LNCaP clone FGC (cell line): ENCODE data around the gene SMAD7.

Experiments used
- DNase-seq: peaks from one replicate; pipeline ENCODE4 v3.0.0-alpha.2; 2011; ENCODE audit warnings: low read depth
- H3K4me3 ChIP-seq: 2 replicates; pipeline ENCODE4 v1.5.1; 2011; ENCODE audit warnings: mild to moderate bottlenecking, low read depth, low read length, control low read depth
- TF ChIP-seq, protein P1 (sequence below): IDR thresholded peaks from 2 replicates; pipeline ENCODE4 v1.5.1; 2012; ENCODE audit warnings: mild to moderate bottlenecking; ENCODE audit not compliant: control insufficient read depth, insufficient read depth; ENCODE audit errors: extremely low read depth

SMAD7 gene

DNA sequence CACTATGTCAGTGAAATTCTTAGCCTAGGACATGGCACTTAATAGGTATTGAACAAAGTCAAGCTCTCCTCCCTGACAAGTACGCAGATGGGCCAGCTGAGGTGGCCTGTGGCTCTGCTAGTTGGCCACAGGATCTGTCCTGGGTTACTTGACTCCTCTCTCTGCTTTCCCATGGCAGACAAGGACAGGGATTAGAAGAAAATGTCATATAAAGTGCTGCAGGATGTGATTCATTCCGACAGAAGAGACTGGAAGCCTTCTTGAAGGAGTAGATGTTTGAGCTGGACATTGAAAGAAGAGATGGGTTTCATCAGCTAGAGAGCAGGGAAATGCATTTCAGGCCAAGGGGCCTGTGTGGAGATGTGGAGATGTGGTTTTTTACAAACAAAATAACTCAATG is 46.7 kb downstream of the SMAD7 start:
- no peak overlapping the region for H3K4me3 ChIP-seq
- TF ChIP-seq, protein P1, sequence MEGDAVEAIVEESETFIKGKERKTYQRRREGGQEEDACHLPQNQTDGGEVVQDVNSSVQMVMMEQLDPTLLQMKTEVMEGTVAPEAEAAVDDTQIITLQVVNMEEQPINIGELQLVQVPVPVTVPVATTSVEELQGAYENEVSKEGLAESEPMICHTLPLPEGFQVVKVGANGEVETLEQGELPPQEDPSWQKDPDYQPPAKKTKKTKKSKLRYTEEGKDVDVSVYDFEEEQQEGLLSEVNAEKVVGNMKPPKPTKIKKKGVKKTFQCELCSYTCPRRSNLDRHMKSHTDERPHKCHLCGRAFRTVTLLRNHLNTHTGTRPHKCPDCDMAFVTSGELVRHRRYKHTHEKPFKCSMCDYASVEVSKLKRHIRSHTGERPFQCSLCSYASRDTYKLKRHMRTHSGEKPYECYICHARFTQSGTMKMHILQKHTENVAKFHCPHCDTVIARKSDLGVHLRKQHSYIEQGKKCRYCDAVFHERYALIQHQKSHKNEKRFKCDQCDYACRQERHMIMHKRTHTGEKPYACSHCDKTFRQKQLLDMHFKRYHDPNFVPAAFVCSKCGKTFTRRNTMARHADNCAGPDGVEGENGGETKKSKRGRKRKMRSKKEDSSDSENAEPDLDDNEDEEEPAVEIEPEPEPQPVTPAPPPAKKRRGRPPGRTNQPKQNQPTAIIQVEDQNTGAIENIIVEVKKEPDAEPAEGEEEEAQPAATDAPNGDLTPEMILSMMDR: no peak
- no peak for DNase-seq

DNA sequence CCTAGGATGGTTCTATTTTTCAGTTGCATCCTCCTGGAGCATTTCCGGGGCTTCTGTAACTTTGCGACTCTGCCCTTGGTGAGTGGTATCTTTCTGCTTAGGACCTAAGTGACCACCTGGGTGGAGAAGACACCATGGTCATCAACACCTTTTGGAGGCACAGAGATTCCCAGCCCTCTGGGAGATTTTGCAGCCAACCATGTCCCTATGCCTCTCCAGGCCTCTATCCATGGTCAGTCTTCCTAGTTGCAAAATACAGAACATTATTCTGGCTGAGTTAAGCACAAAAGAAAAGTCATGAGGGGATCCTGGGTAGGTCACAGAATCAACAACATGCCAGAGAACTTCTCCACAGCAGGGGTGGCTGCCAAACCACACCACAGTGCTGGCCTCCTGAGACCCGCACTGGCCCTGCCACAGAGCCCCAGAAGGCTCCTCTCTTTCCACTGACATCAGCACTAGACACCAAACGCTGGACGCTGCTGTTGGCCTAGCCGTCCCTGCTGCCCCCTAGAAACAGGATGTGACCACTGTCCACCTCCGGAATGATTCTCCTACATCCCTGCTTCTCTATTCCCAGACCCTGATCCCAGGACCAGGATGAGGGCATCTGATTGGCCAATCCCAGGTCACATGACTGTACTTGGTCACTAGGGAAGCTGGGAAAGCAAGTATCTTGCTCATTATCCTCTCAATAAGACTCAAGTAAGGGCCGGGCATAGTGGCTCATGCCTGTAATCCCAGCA is 47.7 kb downstream of the SMAD7 start:
- no peak overlapping the region for H3K4me3 ChIP-seq
- TF ChIP-seq, protein P1: no peak
- DNase-seq: no peak

DNA sequence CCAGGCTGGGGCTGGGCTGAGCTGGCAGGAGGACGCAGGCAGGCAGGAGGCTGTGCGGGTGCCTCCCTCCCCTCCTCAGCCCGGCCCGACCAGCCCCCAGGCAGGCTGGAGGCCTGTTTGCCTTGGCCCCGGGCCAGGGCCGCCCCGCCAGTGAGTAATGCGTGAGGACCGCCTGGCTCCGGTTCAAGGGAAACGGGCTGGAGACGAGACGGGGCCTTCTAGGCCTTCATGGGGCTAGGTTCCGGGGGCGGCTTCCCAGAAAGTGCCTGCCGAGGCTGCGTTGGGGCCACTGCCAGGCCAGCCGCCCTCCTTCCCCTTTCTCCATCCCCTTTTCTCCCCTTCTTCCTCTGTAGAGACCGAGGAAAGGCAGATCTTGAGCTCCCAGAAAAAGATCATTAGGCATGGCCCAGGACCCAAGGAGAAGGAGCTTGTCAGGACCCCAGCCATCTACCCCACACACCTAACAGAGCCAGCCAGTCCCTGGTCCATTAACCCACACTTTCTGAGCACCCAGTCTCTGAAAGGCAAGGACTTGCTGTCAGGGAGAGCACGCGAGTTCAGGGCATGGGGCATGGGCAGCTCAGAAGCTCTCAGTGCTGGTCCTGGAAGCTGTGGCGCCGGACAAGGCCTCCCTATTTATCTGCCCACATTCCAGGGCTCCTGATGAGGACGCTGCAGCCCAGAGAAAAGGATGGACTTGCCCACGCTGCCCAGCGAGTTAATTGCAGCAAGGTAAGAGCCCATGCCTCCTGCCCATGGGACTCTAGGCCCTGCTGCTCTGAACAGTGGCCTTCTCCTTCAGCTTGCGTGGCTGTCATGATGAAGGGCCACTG is 48.5 kb downstream of the SMAD7 start:
- DNase-seq: no peak
- TF ChIP-seq, protein P1: no peak

DNA sequence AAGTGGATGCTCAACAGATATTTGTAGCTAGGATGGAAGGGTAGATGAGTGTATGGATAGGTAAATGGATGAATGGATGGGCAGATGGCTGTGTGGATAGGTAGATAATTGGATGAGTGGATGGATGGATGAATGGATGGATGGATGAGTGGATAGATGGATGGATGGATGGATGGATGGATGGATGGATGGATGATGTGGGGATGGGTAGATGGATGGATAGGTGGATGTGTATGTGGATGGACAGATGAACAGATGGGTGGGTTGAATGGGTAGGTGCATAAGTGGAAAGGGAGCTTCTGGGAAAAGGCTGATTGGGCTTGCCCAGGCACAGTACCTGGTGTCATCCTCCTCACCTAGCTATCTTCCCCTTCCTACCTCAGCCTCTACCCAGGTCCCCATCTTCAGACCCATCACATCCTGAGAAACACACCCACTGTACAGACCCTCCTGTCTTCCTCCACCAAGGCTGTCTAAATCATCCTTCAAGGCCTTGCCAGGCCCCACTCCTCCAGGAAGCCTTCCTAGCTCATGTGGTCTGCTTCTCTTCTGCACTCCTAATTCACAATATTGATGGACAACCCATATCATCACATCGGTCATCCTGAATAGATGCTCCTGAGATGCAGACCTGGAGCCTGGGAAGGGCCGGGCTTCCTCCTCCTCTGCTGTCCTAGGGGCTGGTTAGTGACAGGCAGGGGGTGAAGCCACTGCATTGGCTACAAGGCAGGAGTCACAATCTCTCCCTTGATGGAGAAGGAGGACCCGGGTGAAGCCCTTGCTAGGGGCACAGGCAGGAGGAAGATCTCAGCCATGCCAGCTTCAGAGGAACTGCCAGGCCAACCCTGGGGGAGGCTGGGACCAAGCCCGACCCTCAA is 49.4 kb downstream of the SMAD7 start:
- no peak overlapping the region for H3K4me3 ChIP-seq
- TF ChIP-seq, protein P1: no peak
- DNase-seq: no peak

More for the DNA sequence above, 48.5 kb downstream of the SMAD7 start:
- no peak overlapping the region for H3K4me3 ChIP-seq

DNA sequence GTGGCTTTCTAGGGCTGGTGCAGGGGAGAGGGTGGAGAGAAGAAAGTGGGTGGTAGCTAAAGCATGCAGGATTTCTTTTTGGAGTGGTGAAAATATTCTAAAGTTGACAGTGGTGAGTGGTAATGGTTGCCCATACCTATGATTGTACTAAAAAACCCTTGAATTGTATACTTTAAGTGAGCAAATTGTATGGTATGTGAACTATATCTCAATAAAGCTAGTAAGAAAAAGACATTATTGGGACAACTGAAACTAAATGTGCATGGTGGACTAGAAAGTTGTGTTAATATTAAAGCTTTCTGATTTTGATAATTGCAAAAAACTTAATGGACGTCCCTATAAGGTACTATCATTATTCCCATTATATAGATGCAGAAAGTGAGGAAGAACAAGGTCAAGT is 50.3 kb downstream of the SMAD7 start:
- no peak for DNase-seq
- H3K4me3 ChIP-seq: no peak overlapping the region
- TF ChIP-seq, protein P1: no peak

DNA sequence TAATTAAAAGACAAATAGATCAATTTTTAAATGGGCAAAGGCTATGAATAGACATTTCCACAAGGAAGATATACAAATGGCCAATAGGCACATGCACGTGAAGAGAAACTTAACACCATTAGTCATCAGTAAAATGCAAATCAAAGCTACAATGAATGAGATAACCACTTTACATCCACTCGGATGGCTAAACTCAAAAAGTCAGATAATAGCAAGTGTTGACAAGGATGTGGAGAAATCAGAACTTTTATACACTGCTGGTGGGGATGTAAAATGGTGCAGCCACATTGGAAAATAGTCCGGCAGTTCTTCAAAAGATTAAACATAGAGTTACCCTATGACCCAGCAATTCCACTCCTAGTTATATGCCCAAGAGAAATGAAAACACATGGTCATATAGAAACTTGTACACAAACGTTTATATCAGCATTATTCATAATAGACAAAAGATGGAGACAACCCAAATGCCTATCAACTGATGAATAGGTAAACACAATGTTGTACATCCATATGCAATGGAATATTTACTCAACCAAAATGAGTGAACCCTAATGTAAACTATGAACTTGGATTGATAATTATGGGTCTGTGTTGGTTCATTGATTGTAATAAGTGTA is 51.1 kb downstream of the SMAD7 start:
- DNase-seq: no peak
- H3K4me3 ChIP-seq: no peak overlapping the region
- TF ChIP-seq, protein P1: no peak
